GM19099 (cell line): ENCODE results near the gene KCNN4.

Experiments
- POLR2A ChIP-seq: IDR thresholded peaks from 3 replicates; pipeline ENCODE4 v1.6.1; 2011; ENCODE audit warnings: low read depth; ENCODE audit not compliant: insufficient read length; ENCODE audit errors: extremely low read depth

Gene KCNN4

GRCh38 chr19:43763473-43763939 is 17.3 kb downstream of the KCNN4 start:
- peak; percentile 43 for TF ChIP-seq POLR2A

GRCh38 chr19:43762814-43763213 is 18.0 kb downstream of the KCNN4 start:
- TF ChIP-seq POLR2A = no peak

DNA sequence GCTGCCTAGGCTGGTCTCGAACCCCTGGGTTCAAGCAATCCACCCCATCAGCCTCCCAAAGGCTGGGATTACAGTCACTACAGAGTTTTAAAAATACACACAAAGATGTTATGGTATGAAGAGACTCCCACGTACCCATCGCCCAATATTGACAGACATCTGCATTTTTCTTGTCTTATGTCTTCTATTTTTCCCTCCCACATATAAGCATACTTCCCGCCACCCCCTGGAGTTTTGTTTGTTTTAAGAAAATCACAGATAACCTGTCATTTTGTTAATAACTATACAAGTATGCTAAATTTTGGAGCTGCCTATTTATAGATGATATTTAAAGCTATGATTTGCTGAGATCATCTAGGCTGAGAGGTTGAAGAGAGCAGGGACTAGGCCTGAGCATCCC is 19.8 kb downstream of the KCNN4 start:
- TF ChIP-seq POLR2A = no peak

GRCh38 chr19:43759515-43759914 is 21.3 kb downstream of the KCNN4 start:
- TF ChIP-seq POLR2A = no peak

GRCh38 chr19:43755256-43755801 is 25.4 kb downstream of the KCNN4 start:
- peak; percentile 61 for TF ChIP-seq POLR2A

- TF ChIP-seq POLR2A = peak; percentile 72
Observed at GRCh38 chr19:43754503-43755255, 26.1 kb downstream of the KCNN4 start, which contains the start of gene SMG9. Gene SMG9, minus strand, starts transcription at chr19:43754962. Its CDS starts 4,221 bp downstream, at chr19:43750741.

- TF ChIP-seq POLR2A = no peak
Observed at GRCh38 chr19:43754253-43754502, 26.6 kb downstream of the KCNN4 start.

DNA sequence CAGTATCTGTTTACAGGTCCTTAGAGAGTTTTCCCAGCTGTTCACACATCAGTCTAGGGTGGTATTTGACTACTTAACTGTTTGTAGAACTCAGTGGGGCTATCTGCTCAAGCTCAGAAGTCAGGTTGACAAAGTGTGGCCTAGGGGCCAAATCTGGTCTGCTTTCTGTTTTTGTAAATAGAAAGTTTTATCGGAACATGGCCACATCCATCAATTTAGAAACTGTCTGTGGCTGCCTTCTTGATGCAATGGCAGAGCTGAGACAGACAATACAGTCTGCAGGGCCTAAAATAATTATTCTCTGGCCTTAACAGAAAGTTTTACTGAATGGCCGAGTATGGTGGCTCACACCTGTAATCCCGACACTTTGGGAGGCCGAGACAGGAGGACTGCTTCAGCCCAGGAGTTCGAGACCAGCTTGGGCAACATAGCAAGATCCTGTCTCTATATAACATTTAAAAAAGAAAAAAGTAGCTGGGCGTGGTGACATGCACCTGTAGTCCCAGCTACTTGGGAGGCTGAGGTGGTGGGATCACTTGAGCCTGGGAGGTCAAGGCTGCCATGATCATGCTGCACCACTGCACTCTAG is 28.4 kb downstream of the KCNN4 start:
- no peak for TF ChIP-seq POLR2A

GRCh38 chr19:43751466-43752220 is 29.1 kb downstream of the KCNN4 start:
- no peak for TF ChIP-seq POLR2A

- TF ChIP-seq POLR2A = no peak
Observed at GRCh38 chr19:43749898-43750297, 30.9 kb downstream of the KCNN4 start.

GRCh38 chr19:43749152-43749551 is 31.6 kb downstream of the KCNN4 start:
- TF ChIP-seq POLR2A = no peak

DNA sequence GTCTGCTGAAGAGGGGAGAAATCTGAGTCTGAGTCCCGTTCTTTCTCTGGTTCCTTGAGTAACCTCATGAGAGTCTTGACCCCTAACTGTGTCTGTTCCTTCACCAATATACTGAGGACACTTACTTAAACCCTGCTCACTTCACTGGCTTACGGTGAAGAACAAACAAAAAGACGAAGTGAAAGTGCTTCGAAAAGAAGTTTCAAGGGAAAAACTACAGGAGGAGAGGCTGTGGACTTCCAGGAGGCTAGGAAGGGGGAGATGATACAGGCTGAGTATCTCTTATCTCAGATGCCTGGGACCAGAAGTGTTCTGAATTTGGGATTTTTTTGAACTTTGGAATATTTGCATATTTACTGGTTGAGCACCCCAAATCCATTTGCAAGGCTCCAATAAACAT is 32.1 kb downstream of the KCNN4 start:
- no peak for TF ChIP-seq POLR2A

- TF ChIP-seq POLR2A = no peak
Observed at GRCh38 chr19:43748205-43748594, 32.6 kb downstream of the KCNN4 start.

DNA sequence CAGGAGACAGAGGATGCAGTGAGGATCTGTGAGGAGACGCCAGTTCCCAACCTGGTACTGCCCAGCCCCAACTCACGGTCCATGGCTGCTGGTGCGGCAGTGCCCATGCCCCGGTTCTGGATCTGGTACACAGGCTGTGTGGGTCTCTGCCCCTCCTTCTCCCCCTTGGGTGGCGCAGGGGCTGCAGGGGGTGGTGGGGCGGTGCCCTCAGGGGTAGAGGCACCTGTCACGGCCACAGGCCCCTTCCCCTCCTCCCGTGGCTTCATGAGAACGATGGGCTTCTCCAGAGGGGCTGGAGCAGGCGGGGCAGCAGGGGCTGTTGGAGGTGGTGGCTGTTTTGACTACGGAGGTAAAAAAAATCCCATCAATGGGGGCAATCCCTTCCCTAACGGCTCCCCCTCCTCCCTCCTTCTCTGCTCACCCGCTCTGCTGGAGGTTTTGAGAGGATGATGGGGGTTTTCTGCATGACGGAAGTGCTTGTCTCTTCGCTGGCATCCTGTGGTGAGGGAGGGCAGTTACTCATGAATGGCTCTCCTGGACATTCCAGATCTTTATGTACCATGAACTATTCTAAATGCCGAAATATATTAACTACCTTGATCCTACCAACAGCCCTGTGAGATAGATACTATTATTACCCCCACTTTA is 33.1 kb downstream of the KCNN4 start:
- no peak for TF ChIP-seq POLR2A

GRCh38 chr19:43743059-43743458 is 37.7 kb downstream of the KCNN4 start:
- TF ChIP-seq POLR2A = no peak
